Breast epithelium (tissue), 3 donors: Measurements from ENCODE around the gene DMRTB1.

Experiments used
- POLR2A ChIP-seq: fragments of 450-650 bp; IDR thresholded peaks from one replicate; pipeline ENCODE4 v1.6.1; 2016; ENCODE audit warnings: antibody characterized with exemption, mild to moderate bottlenecking, moderate library complexity
- POLR2AphosphoS5 ChIP-seq, 3 donors: sonication (generic); formaldehyde crosslinking; IDR thresholded peaks; one replicate each; pipeline ENCODE4 v1.6.1; 2017; ENCODE audit warnings: antibody characterized with exemption in 3 of 3
- TF ChIP-seq, protein P1 (sequence below), 3 donors: fragments of 450-650 bp; IDR thresholded peaks; one replicate each; pipeline ENCODE4 v1.5.1; 2016 to 2017; ENCODE audit warnings: antibody characterized with exemption in 3 of 3, mild to moderate bottlenecking in 3 of 3, moderate library complexity in 3 of 3

GRCh38 chr1:53410701-53411100 is 48.5 kb upstream of the DMRTB1 start:
- TF ChIP-seq POLR2A (no peak), POLR2AphosphoS5 (IDR thresholded peaks at IDR 0.05) (no peak)
- TF ChIP-seq, protein P1, sequence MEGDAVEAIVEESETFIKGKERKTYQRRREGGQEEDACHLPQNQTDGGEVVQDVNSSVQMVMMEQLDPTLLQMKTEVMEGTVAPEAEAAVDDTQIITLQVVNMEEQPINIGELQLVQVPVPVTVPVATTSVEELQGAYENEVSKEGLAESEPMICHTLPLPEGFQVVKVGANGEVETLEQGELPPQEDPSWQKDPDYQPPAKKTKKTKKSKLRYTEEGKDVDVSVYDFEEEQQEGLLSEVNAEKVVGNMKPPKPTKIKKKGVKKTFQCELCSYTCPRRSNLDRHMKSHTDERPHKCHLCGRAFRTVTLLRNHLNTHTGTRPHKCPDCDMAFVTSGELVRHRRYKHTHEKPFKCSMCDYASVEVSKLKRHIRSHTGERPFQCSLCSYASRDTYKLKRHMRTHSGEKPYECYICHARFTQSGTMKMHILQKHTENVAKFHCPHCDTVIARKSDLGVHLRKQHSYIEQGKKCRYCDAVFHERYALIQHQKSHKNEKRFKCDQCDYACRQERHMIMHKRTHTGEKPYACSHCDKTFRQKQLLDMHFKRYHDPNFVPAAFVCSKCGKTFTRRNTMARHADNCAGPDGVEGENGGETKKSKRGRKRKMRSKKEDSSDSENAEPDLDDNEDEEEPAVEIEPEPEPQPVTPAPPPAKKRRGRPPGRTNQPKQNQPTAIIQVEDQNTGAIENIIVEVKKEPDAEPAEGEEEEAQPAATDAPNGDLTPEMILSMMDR (IDR thresholded peaks at IDR 0.05) = no peak
